ENCODE data around the gene HEMGN.

Gene HEMGN

GRCh38 chr9:97925497-97926334, 12.3 kb downstream of the HEMGN start:
- no peak for TF ChIP-seq CTCF (IDR thresholded peaks at IDR 0.05)
- no peak overlapping the region for H3K27ac Mint-ChIP-seq
- H3K4me3 Mint-ChIP-seq, result no peak overlapping the region
- peaks cover 79% of the 10 kb centered on the region for H3K27me3 Mint-ChIP-seq (ENCODE audit: low read depth, poor library complexity)
- H3K9me3 Mint-ChIP-seq, result no peaks in the 10 kb centered on the region
- DNase-seq, result no peak
- peaks cover 4% of the 10 kb centered on the region for H3K36me3 Mint-ChIP-seq (ENCODE audit: low read depth)
- peaks cover 12% of the 10 kb centered on the region for H3K4me1 Mint-ChIP-seq

GRCh38 chr9:97924386-97924785, 13.6 kb downstream of the HEMGN start:
- H3K27me3 Mint-ChIP-seq (ENCODE audit: low read depth, poor library complexity), result peaks cover 74% of the 10 kb centered on the region
- peaks cover 12% of the 10 kb centered on the region for H3K4me1 Mint-ChIP-seq
- no peaks in the 10 kb centered on the region for H3K9me3 Mint-ChIP-seq
- H3K4me3 Mint-ChIP-seq, result no peak overlapping the region
- no peak for DNase-seq
- TF ChIP-seq CTCF (IDR thresholded peaks at IDR 0.05), result no peak
- H3K27ac Mint-ChIP-seq, result peak overlapping the region; percentile 52
- H3K36me3 Mint-ChIP-seq (ENCODE audit: low read depth), result peaks cover 4% of the 10 kb centered on the region

GRCh38 chr9:97923529-97924108, 14.4 kb downstream of the HEMGN start:
- H3K4me1 Mint-ChIP-seq, result peaks cover 12% of the 10 kb centered on the region
- H3K27me3 Mint-ChIP-seq (ENCODE audit: low read depth, poor library complexity), result peaks cover 67% of the 10 kb centered on the region
- H3K27ac Mint-ChIP-seq, result no peak overlapping the region
- DNase-seq, result peak; percentile 58
- TF ChIP-seq CTCF (IDR thresholded peaks at IDR 0.05), result peak; percentile 75
- no peaks in the 10 kb centered on the region for H3K9me3 Mint-ChIP-seq
- peak overlapping the region; percentile 57 for H3K4me3 Mint-ChIP-seq
- peaks cover 4% of the 10 kb centered on the region for H3K36me3 Mint-ChIP-seq (ENCODE audit: low read depth)

GRCh38 chr9:97921959-97922724, 15.8 kb downstream of the HEMGN start, which contains the start of gene TRMO:
Gene TRMO (minus strand): TSS chr9:97922500. CDS start chr9:97922493, 7 bp downstream.
- Mint-ChIP-seq H3K9me3 (no peaks in the 10 kb centered on the region), H3K4me1 (peaks cover 12% of the 10 kb centered on the region), H3K27me3 (ENCODE audit: low read depth, poor library complexity) (peaks cover 52% of the 10 kb centered on the region), H3K27ac (peak within 1 kb of the TSS; percentile 99), H3K4me3 (peak within 1 kb of the TSS; percentile 91), H3K36me3 (ENCODE audit: low read depth) (peaks cover 6% of the 10 kb centered on the region)
- peak; percentile 98 for DNase-seq
- TF ChIP-seq CTCF (IDR thresholded peaks at IDR 0.05), result peak; percentile 58

GRCh38 chr9:97919217-97919813, 18.7 kb downstream of the HEMGN start:
- Mint-ChIP-seq H3K27ac (peak overlapping the region; percentile 60), H3K4me1 (peaks cover 12% of the 10 kb centered on the region), H3K9me3 (no peaks in the 10 kb centered on the region), H3K4me3 (no peak overlapping the region), H3K36me3 (ENCODE audit: low read depth) (peaks cover 16% of the 10 kb centered on the region), H3K27me3 (ENCODE audit: low read depth, poor library complexity) (peaks cover 26% of the 10 kb centered on the region)
- TF ChIP-seq CTCF (IDR thresholded peaks at IDR 0.05), result no peak
- no peak for DNase-seq

All from nephron progenitor cell (in vitro differentiated cells).